Activated CD8-positive, alpha-beta memory T cell treated with anti-CD3 and anti-CD28 coated beads for 24 hours (primary cell): ENCODE measurements around the gene CACNA1D.
A peak's percentile ranks its signal among the peaks of the same experiment; 100 is the strongest.

Experiments
- DNase-seq: peaks from one replicate; pipeline ENCODE4 v3.0.0-alpha.2; 2020

Gene CACNA1D

DNA sequence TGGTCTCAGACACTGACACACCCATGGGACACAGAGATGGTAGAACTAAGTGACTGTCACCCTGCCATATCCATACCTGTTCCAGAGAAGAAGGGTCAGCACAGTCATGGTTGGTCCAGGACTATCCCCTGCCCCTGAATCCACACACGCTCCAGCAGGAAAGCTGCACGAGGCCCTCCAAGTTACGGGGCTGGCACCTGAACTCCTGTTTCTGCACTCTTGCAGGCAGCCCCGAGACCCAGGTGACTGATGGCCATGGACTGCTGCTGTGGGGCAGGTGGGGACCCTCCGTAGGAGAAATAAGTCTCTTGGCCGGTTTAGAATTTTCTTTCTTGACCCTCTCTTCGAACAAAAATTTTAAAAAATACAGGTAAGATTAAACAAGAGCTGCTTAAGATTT is 321.2 kb downstream of the CACNA1D start:
- DNase-seq: no peak

- DNase-seq: no peak
Measured at GRCh38 chr3:53816425-53816824, 322.0 kb downstream of the CACNA1D start.

GRCh38 chr3:53817211-53817610 is 322.8 kb downstream of the CACNA1D start:
- no peak for DNase-seq

DNA sequence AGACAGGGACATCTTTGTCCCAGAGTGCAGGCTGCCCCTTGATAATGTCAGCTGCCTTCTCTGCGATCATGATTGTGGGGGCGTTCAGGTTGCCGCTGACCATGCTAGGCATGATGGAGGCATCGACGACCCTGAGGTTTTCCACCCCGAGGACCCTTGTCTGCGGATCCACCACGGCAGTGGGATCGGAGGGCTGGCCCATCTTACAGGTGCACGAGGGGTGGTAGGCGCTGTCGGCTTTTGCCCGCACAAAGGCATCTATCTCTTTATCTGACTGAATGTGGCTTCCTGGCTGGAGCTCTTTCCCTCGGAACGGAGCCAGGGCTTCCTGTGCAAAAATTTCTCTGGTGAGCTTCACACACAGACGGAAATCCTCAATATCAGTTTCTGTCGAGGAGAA is 323.4 kb downstream of the CACNA1D start:
- DNase-seq: no peak

DNA sequence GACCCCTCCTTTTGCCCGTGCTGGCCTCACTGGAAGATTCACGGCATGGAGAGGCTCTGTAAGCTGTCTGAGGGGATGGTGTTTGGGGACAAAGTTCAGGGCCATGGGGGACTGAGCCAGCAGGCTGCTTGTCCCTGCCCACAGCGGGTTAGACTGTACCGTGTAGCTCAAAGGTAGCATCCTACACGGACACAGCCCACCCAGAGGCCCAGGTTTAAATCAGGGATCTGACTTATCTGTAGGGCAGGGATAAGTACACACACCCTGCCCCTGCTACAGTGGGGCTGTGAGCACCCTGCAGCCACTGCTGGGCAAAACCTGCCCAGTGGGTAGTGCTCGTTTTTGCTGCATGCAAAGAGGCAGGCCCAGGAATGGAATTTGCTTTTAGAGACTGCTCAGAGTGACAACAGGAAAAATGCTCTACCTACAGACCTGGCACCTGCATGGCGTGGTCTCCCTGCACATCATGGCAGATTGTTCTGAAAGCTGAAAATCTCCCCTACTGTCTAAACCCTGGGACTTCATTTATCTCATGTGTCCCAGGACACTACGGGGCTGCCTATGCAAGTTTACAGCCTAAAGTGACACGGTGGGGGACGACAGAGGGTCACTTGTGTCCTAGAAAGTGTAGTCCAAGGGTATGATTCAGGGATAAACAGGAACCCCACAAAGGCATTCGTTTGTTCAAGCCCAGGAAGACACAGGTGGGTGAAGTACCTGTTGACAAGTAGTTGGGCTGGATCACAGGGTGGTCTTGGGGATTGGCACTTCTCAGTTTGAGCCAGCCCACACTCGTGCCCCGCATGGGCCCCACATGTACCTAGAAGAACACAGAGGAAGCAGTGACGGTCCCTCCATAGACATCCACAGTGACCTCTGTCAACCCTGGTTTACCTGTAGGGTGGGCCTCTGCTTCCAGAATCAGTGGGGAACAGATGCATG is 324.1 kb downstream of the CACNA1D start:
- peak; percentile 51 for DNase-seq

DNA sequence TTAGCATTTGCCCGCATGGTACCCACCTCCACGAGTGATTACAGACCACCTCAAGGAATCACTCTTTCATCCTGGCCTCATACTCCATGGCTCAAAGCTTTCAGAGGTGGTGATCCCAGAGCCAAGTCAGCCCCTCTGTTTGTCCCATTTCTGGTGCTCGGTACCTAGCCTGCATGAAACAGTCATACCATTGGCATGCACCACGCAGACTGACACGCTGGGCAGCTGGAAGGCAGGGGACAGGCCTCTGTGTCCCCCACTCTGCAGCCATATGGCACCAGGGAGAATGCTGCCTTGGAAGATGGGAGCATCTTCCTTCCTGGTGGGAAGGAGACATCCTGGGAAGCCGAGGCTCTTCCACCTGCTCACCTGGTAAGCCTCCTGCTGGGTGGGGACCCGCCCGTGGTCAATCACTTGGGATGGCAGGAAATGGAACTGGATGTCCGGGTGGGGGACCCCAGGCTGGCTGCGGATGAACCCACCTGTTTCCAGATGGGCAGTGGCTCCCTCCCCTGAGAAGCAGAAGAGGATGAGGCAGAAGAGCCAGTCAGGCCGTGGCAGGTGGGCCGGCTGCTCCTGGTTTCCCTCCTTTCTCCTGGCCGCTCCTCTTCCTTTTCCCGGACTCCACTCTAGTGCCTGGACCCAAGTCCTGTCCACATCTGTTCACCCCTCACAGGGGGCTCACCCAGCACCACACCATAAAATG is 324.9 kb downstream of the CACNA1D start:
- DNase-seq: no peak

GRCh38 chr3:53820084-53820483 is 325.7 kb downstream of the CACNA1D start:
- DNase-seq: no peak

- DNase-seq: no peak
Measured at GRCh38 chr3:53820756-53821580, 326.6 kb downstream of the CACNA1D start.

- DNase-seq: no peak
Measured at GRCh38 chr3:53821631-53822121, 327.3 kb downstream of the CACNA1D start.

DNA sequence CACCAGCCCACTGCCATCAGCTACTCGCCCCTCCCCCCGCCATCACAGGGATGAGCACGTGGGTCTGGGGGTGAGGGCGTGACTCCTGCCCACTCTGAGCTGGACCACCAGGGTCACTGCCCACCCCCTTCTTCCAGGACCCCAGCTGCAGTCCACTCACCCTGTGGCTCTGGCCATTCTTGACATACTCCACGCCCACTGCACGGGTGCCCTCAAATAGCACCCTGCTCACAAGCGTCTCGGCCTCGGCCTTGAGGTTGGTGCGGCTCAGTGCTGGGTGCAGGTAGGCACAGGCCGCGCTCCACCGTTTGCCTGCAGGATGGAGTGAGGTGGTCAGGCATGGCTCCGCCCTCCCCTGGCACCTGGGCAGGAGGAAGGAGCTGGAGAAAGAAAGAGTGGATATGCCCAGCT is 327.9 kb downstream of the CACNA1D start:
- DNase-seq: no peak

- no peak for DNase-seq
Measured at GRCh38 chr3:53823026-53823955, 328.9 kb downstream of the CACNA1D start.

- no peak for DNase-seq
Measured at GRCh38 chr3:53823956-53824657, 329.7 kb downstream of the CACNA1D start.

- no peak for DNase-seq
Measured at GRCh38 chr3:53824795-53825194, 330.4 kb downstream of the CACNA1D start.

GRCh38 chr3:53826048-53826447 is 331.6 kb downstream of the CACNA1D start:
- no peak for DNase-seq

DNA sequence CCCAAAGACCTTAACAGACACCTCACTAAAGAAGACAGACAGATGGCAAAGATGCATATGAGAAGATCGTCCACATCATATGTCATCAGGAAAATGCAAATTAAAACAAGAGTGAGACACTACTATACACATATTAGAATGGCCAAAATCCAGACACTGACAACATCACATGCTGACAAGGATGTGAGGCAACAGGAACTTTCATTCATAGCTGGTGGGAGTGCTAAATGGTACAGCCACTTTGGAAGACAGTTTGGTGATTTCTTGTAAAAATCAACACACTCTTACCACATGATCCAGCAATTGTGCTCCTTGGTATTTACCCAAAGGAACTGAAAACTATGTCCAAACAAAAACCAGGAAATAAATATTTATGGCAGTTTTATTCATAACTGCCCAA is 334.2 kb downstream of the CACNA1D start:
- no peak for DNase-seq

- DNase-seq: no peak
Measured at GRCh38 chr3:53829605-53830004, 335.2 kb downstream of the CACNA1D start.

DNA sequence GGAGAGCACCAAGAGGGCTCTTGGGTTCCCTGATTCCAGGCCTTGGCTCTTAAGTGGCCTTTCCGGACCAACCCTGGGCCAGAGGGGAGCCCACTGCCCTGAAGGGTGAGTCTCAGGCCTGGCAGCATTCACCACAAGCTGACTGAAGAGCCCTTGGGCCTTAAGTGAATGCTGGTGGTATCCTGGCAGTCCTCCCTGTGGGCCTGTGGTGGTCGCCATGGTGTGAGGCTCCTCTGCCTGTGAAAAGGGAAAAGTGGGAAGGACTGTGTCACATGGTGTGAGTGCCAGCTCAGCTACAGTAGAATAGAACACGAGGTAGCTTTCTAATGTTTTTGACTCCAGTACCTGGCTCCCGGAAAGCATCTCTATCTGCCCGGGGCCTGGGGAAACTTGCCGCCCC is 336.5 kb downstream of the CACNA1D start:
- no peak for DNase-seq

- no peak for DNase-seq
Measured at GRCh38 chr3:53833053-53833645, 338.7 kb downstream of the CACNA1D start.

DNA sequence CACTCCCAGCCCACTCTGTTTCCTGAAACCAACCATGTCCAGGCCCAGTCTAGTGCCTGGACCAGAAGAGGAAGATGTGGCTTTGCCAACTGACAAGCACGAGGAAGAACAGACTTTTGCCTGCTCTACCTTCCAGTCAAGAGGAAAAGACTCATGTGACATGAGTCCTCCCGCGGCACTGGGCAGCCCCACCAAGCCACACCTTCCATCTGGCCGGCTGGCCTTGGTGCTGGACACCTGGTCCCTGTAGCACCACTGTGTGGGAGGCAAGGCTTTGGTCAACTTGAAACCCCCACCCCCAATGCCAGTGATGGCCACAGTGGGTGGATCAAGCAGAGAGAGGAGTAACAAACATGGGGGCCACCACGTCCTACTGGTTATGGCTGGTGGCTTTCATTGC is 339.3 kb downstream of the CACNA1D start:
- no peak for DNase-seq

GRCh38 chr3:53834429-53835095 is 340.2 kb downstream of the CACNA1D start:
- DNase-seq: no peak
